Brain microvascular endothelial cell (primary cell): ENCODE results near the gene SLC39A13.

Experiments used
- DNase-seq: peaks from one replicate; pipeline ENCODE4 v3.0.0-alpha.2; 2020
- H3K27ac ChIP-seq: fragments of 250-450 bp; sonication (Bioruptor Pico); 2 replicates; pipeline ENCODE4 v1.5.1; 2020; ENCODE audit warnings: mild to moderate bottlenecking, moderate library complexity
- H3K27me3 ChIP-seq: fragments of 250-450 bp; sonication (Bioruptor Pico); replicated peaks from 2 replicates; pipeline ENCODE4 v1.5.1; 2020; ENCODE audit warnings: mild to moderate bottlenecking
- H3K36me3 ChIP-seq: fragments of 250-450 bp; sonication (Bioruptor Pico); replicated peaks from 2 replicates; pipeline ENCODE4 v1.5.1; 2020; ENCODE audit warnings: mild to moderate bottlenecking
- H3K4me3 ChIP-seq: 2 replicates; pipeline ENCODE4 v1.5.1; 2011; ENCODE audit warnings: low read depth, mild to moderate bottlenecking, control low read depth, low read length, moderate library complexity
- in situ Hi-C: cut with HindIII; loops from 2 replicates; pipeline ENCODE4 v1.10.0; 2017; ENCODE audit warnings: low sequenced_read_pairs, low pct_ligation_motif_present
- TF ChIP-seq, protein P1 (sequence below): IDR thresholded peaks from 2 replicates; pipeline ENCODE4 v1.5.1; 2011; ENCODE audit warnings: low read depth, mild to moderate bottlenecking, moderate library complexity, low read length, control low read depth, inconsistent platforms; ENCODE audit errors: missing control alignments

Gene SLC39A13

DNA sequence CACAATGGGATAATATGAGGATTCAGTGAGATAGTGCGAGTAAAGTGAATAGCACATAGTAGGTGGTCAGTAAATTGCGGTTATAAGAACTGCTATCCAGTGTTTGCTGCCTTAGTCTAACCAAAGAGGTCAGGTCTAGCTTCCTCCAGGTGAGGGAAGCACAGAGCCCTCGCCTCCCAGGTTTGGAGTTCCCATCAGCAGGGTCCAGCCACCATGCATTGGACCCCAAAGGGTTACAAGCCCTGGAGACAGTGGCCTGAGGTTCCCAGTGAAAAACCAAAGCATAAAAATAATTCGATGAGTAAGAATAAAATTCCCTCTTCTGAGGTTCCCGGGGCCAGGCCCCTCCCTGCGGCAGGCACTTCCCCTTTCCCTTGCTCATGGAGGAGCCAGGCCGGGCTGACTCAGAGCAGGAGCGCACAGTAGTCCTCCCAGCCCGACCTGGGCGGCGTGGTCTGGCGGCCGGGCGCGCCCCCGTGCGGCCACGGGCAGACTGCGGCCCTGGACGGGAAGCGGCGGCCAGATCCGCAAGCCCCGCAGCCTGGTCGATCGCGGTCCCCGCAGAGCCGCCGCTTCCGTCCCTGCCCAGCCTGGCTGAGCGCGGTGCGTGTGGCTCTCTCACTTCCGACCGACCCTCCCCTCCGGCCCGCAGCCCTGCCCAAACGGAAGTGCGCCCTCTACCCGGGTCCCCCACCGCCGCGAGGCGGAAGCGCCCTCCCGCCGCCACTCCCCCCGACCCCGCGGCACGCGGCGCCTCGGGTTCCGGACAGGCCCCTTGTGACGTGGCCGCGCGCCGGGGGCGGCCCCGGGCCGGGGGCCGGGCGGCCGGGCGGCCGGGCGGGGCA lies at the start of gene SLC39A13:
Gene SLC39A13 (plus strand): TSS at position 845 of the 845 bp plus-strand sequence. CDS start 1,505 bp downstream, outside the sequence.
- Histone ChIP-seq H3K4me3 (peak within 1 kb of the TSS; percentile 89), H3K27me3 (no peaks in the 10 kb centered on the region), H3K27ac (peak within 1 kb of the TSS; percentile 85), H3K36me3 (peaks cover 11% of the 10 kb centered on the region)
- DNase-seq: peak; percentile 94
- in situ Hi-C loops: no loop called here
- TF ChIP-seq, protein P1, sequence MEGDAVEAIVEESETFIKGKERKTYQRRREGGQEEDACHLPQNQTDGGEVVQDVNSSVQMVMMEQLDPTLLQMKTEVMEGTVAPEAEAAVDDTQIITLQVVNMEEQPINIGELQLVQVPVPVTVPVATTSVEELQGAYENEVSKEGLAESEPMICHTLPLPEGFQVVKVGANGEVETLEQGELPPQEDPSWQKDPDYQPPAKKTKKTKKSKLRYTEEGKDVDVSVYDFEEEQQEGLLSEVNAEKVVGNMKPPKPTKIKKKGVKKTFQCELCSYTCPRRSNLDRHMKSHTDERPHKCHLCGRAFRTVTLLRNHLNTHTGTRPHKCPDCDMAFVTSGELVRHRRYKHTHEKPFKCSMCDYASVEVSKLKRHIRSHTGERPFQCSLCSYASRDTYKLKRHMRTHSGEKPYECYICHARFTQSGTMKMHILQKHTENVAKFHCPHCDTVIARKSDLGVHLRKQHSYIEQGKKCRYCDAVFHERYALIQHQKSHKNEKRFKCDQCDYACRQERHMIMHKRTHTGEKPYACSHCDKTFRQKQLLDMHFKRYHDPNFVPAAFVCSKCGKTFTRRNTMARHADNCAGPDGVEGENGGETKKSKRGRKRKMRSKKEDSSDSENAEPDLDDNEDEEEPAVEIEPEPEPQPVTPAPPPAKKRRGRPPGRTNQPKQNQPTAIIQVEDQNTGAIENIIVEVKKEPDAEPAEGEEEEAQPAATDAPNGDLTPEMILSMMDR: peak; percentile 45

DNA sequence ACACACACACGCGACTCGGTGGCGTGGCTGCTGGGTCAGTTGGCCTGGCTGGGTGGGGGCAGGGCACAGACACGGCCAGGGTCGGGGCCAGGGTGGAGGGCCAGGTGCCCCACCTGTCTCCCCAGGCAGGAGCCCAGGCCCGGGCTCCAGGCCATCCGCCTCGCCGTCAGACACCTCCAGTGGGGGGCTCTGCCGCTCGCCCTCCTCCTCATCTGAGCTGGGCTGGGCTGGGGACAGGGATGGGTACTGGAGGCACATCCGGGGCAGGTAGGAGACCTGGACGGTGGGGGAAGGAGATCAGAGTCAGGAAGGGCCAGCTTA lies 49.7 kb upstream of the SLC39A13 start:
- TF ChIP-seq, protein P1: no peak
- DNase-seq: no peak
- Histone ChIP-seq H3K27me3 (no peaks in the 10 kb centered on the region), H3K4me3 (no peak overlapping the region), H3K36me3 (no peaks in the 10 kb centered on the region), H3K27ac (no peak overlapping the region)
- in situ Hi-C loops: no loop called here

DNA sequence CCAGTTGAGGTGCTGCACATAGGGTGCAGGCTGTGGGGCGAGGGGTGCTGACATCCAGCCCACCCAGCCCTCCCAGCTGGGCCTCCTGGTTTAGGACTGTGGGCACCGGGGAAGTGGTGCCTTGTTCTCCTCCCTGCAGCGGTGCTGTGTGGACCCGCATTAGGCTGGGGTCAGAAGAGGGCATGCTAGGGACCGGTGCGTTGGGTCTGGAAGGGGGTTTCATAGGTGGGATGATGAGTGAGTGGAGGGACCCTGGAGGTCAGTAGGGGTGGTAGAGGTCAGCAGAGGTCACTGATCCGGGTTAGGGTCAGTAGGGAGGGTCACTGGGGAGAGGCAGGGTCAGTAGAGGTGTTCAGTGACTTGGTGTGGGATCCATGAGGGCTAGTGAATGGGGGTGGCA lies 49.2 kb upstream of the SLC39A13 start:
- in situ Hi-C loops: no loop called here

DNA sequence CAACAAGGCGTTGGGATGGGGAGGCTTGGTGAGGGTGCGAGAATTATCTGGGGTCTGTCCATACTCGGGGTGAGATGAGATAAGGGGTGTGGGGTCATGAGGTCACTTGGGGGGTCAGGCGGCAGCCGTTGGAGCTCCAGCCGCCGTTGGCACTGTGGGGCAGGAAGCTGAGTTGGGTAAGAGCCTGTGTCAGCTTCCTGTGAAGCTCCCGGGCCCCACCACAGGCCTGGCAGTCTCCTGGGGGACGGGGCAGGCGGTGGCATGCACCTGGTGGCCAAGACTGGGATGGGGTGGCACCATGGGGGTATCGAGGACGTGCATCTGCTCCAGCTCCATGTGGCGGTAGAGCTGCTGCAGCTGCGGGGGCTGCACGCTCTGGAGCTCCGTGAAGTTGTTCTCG lies 48.8 kb upstream of the SLC39A13 start:
- in situ Hi-C loops: no loop called here
- Histone ChIP-seq H3K4me3 (no peak overlapping the region), H3K36me3 (no peaks in the 10 kb centered on the region), H3K27ac (no peak overlapping the region), H3K27me3 (no peaks in the 10 kb centered on the region)
- DNase-seq: no peak
- TF ChIP-seq, protein P1: no peak

More for the DNA sequence above, 49.2 kb upstream of the SLC39A13 start:
- Histone ChIP-seq H3K4me3 (no peak overlapping the region), H3K27ac (no peak overlapping the region), H3K36me3 (no peaks in the 10 kb centered on the region), H3K27me3 (no peaks in the 10 kb centered on the region)
- TF ChIP-seq, protein P1: no peak
- no peak for DNase-seq

DNA sequence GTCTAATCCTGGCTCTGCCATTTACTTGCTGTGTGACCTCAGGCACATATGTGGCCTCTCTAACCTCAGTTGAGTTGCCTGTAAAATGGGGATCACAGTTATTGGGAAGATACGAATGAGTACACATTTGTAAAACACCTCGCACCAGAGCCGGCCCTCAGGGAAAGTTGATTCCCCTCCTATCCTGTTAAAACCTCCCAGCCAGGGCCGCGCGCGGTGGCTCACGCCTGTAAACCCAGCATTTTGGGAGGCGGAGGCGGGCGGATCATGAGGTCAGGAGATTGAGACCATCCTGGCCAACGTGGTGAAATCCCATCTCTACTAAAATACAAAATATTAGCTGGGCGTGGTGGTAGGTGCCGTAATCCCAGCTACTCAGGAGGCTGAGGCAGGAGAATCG lies 48.0 kb upstream of the SLC39A13 start:
- Histone ChIP-seq H3K27ac (no peak overlapping the region), H3K36me3 (no peaks in the 10 kb centered on the region), H3K27me3 (no peaks in the 10 kb centered on the region), H3K4me3 (no peak overlapping the region)
- TF ChIP-seq, protein P1: no peak
- no peak for DNase-seq
- in situ Hi-C loops: no loop called here

DNA sequence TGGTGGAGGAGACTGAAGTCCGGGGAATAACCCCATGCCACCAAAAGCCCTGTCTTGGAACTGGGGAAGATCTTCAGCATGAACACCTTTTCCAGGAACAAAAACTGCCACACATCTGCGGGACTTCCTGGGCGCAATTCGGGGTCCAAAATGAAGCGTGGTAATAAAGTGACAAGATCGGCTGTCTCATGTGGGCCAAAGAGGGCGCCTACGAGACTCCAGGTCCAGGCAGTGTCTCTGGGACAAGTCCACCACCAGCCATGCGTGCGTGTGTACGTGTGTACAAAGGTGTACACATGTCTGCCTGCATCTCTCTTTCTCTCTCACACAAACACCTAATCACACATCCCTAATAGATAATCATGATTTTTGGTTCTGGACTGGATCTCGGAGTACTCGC lies 47.0 kb upstream of the SLC39A13 start:
- Histone ChIP-seq H3K27me3 (no peaks in the 10 kb centered on the region), H3K27ac (no peak overlapping the region), H3K36me3 (no peaks in the 10 kb centered on the region), H3K4me3 (no peak overlapping the region)
- in situ Hi-C loops: no loop called here
- no peak for DNase-seq
- TF ChIP-seq, protein P1: no peak
